Measurements from ENCODE around the gene CHRNA4.

GRCh38 chr20:63314566-63315239 lies 46.4 kb downstream of the CHRNA4 start:
- TF ChIP-seq POLR2A (IDR thresholded peaks at IDR 0.05; ENCODE audit: low read depth, low read length): no peak
- TF ChIP-seq TAF1 (IDR thresholded peaks at IDR 0.05; ENCODE audit: borderline replicate concordance, low read depth, low read length): no peak
- no peak for TF ChIP-seq POLR2AphosphoS5 (IDR thresholded peaks at IDR 0.05; ENCODE audit: low read depth, low read length)

Measured in GM12892 (cell line).